ENCODE results near the gene STXBP6.
"Not testable (repeated sequence)": the region's sequence is repeated elsewhere in the genome, so short reads cannot be mapped to it uniquely, and the experiment has no call there.

The STXBP6 gene

DNA sequence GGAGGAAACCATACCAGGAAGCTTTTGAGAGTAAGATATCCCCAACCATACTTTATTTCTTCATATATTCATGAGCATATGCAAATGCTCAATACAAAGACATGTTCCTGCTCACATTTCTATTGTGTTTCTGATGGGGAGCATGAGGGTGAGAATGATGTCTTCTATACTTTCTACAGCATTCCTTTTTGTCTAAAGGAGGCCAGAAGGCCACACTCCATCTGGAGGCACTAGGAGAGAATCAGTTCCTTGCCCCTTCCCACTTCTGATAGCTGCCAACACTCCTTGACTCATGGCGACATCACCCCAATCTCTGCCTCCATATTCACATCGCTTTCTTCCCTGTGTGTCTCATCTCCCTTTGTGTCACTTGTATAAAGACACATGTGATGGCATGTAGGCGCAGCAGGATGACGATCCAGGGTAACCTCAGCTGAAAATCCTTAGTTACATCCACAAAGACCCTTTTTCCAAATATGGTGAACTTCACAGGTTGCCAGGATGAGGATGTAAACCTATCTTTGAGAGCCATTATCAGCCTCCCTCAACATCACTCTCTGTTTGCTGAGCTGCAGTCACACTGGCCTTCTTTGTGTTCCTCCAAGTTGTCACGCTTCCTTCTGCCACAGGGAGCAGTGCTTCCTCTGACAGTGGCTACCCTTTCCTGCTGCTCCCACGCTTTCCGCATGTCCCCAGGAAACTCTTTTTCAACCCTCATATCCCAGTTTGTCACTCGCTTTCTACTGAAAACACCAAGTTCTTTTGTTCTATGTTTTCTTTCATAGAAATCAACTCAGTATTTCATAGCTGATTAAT is 96.9 kb downstream of the STXBP6 start:
- no peak for DNase-seq

DNA sequence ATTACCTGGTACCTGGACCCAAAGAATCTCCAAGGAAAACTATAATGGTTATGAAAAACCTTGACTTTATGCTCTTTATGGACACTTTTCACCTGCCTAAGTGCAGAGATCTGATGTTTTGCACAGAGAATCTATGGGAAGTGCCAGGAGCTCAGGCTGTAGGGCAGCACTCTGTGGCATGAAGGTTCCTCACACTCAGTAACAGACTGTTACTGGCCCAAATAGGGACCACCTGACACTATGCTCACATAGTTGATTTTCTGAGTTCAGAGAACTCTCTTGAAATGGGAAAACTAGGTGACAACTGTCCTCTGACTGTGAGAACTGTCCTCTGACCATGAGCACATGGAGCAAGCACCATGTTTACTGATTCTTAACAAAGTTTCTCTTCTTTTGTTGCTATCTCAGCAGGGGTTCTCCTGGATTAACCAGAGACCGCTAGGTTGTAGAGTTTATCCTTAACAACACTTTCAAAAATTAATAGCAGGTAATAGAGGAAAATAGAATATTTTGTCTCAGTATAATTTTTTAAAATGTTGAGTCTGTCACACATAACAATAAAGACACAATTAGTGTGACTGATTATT is 101.6 kb downstream of the STXBP6 start:
- no peak for DNase-seq

DNA sequence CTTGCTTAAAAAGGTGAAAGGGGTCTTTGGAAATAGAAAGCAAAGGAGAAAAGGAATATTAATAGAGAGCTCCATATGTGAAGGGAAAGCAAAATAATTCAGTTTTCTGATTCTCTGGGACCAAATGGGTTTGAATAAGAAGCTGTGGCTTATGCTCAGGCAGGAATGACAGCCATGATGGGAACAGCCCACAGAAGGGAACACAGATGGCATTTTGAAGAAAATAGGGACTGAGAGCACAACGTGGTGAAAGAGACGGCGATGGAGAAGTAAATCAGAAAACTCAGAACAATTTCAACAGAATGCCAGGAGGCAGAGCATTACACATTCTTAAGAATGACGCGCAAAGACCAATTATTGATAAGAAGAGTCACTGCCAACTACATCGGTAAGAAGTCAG is 102.8 kb downstream of the STXBP6 start:
- DNase-seq = no peak

DNA sequence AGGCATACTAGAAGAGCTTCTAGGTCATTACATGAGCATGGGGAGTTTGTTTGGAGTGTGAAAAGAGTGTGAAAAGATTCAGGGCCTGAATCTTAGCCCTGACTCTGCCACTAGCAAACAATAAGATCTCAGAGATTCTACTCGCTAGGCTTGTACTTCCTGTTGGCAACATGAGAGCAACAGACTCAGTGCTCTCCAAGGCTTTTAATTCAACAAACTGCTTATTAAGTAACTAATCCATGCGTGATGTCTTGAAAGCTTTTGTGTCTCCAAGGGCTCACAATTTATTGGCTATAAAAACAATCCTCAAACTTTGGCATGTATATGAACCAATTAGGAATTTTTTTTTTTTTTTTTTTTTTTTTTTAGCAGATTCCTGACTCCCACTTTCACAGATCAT is 105.1 kb downstream of the STXBP6 start:
- DNase-seq = no peak

DNA sequence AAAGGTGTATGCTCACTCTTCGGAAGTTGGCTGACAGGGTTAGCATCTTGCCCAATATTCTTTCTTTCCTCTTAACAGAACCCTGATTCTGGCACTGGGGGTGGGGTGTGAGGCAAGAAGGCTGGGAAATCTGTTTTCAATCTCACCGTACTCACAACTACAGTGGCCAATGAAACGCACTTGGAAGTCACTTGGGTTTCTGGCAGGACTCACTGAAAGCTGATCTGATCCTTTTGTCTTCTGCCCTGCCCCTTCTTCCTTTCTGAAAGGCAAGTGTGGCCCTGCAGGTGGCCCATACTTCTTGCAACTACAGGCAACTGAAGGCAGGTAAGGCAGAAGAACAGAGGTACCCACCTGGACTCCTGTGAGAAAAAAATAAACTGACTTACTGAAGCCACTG is 106.9 kb downstream of the STXBP6 start:
- DNase-seq = peak; percentile 53

DNA sequence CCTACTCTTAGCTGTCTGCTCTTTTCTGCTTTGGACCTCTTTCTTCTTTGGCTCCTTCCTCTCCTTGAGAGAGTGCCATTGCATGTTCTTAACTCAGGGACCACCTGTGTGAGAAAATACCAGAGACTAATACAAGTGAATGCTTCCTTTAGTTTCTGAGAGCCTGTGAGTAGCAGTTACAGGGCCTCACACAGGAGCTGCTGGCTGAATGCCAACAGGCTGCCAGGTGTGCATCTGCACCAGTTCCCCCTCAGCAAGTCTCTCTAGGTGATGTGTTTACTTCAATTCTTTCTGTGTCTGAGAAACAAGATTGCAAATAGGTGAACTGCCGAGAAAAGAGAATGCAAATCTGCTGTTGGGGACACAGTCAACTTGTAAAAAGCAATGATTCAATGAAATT is 108.2 kb downstream of the STXBP6 start:
- DNase-seq = no peak

DNA sequence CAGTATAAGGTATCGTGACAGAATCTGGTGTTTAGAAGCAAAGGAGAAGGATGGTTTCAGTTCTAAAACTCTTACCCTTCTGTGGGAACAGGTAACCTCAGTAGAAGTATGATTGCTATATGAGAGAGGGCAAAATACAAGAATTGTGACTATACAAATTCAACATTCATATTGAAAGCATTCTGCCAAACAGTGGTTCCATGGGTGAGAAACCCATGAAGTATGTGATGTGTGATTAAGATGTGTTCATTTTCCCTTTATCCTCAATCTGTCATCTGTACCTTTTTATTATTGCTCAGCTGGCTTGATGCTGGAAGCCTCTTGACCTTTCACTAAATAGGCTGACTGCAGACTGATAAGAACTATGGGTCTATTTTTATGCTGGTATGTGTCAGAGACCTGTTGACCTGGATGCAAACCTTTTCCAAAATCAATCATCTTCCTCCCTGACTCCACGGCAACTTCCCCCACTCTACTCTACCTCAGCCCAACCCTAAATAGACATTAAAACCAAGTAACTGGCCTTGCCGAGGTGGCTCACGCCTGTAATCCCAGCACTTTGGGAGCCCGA is 109.6 kb downstream of the STXBP6 start:
- no peak for DNase-seq

DNA sequence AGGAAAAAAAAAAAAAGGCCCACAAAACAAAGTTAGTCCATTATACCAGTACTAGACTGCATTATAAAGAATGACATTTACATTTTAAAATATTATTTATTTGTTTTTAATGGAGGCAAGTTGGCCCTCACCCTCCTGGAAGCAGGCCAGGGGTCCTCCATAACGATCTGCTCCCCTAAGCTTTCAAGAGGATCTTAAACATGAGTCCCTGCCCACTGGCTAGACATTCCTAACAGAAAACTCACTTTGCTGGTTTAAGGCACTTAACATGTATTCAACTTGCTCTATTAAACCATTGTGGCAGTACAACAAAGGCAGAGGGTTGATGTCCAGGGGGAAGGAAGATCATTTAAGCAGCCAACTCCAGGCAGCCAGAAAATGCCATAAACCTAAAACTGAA is 111.4 kb downstream of the STXBP6 start:
- peak; percentile 34 for DNase-seq

DNA sequence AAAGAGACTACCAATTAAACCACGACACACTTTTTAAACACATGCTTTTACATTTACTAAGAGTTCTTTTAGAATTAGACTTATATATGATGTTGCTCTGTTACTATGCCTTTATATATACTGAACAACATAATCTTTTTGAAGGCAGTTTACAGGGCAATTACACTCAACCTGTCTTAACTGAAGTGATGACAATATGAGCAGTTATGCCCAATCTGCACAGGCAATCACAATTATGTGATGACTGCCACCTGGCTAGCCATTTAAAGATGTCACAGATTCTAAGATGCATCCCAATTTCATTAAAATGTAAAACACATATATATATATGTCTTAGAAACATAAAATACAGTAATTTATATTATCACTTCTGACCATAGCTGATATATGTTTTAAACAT is 112.6 kb downstream of the STXBP6 start:
- DNase-seq = no peak

DNA sequence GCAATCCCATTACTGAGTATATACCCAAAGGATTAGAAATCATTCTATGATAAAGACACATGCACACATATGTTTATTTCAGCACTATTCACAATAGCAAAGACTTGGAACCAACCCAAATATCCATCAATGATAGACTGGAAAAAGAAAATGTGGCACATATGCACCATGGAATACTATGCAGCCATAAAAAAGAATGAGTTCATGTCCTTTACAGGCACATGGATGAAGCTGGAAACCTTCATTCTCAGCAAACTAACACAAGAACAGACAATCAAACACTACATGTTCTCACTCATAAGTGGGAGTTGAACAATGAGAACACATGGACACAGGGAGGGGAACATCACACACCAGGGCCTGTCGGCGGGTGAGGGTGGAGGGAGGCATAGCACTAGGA is 113.2 kb downstream of the STXBP6 start:
- not testable (repeated sequence) for DNase-seq

DNA sequence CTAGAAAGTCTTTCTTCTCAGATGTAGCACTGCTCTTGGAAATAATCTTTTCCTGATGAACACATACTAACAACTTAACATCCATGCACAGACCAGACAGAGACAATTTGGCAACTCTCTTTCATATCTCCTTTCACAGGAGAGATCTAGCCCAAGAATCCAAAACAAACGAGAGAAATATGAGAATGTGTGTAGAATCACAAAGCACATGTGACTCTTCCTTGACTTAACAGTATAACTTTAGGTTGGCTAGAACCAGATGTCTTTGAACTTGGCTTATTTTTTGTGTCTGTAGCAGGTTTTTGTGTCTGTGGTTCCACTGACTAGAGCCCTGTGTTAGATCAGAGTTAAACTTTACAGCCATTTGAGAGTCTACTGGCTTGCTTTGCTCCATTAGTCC is 114.2 kb downstream of the STXBP6 start:
- DNase-seq = peak; percentile 25

DNA sequence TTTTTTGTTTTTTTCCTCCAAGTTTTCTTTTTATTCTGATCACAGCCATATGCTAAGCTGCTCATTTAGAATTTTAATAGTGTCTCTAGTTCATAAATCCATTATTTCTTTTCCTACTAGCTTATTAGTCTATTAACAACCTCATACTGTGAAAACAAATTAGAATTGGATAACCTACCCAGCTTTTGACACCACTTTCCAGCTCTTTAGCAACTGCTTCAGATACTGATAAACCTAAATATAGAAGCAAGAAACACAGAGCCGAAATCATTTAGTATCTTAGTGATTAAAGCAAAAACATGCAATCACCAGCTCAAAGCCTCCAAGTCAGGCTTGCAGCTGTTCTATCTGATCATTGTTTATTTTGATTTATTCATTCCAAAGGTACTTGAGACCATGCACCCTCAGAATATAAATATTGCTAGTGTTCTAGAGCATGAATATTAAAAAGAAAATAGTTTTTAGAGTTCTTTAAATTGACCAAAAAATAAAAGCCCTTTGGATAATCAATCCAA is 121.5 kb downstream of the STXBP6 start:
- DNase-seq = no peak

DNA sequence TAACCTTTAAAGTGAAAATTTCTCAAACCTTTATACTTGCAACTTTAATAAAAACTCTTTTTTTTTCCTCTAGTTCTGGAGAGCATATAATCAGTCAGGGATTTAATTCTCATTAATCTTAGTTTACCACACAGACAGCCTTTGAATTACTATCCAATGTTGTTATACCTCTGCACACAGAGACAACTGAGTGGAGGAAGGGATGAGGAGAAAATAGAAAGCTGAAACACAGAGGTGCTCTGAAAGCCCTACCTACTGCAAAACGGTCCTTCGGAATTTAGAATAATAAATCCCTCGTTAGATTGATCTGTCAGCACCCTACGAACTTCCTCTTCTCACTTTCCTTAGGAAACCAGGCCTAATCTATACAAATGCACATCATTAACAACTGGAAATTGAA is 122.1 kb downstream of the STXBP6 start:
- DNase-seq = no peak

DNA sequence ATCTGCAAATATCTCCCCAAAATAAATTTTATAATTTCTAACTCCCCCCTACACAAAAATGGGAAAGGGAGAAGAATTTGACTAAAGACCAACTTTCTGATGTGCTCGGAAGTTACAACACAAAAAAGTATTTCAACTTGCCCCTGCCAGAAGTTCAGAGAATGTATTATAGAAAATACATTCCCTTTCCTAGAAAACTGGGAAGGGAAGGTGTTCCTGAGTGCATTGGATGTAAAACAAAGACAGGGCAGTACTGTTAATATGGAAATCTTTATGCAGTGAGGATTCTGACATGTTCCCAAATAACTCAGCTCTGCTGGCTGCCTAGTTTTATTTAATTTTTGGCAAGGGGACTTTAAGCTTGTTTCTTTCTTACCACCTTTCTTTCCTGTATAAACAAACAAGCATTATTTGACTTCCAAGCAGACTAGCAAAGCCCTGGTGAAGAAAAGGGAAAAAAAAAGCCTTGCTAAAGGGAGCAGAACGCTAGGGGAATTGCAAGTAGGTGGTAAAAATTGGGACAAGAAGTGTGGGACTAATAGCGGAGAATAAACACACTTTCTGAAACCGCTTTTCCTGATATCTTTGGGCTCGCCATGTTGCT is 124.1 kb downstream of the STXBP6 start:
- DNase-seq = no peak

DNA sequence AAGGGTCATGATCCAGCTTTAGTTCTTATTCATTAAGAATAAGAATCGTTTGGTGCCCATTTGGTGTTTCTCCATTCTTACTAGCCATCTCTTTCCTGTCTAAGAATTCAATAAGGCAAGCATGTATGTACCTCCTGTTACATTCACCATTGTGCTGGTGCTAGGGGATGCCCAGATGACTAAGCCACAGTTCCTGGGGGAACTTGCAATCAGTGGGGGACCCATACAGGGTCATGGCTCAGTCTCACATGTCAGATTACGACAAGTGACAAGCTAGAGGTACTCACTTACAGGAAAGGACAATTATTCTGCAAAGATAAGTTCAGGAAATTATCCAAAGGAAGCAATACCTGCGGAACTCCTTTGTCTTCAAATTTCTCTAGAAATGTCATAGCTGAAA is 125.4 kb downstream of the STXBP6 start:
- no peak for DNase-seq

DNA sequence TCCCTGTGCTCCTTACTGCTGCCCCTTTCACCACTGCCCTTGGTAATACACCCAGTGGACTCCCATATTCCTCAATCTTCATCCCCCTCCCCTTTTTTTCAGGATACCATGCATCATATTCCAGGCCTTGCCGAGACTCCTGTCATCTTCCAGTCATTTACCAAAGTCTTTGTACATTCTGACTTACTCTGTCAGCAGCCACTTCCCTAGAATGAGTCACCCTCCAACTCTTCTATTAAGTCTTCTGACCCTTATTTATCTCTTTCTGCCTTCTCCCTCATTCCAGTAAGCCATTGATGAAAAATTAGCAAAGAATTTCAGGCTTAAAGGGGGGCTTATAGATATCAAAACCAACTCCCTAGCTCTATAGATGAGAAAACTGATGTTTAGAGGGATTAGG is 128.0 kb downstream of the STXBP6 start:
- DNase-seq = peak; percentile 68

DNA sequence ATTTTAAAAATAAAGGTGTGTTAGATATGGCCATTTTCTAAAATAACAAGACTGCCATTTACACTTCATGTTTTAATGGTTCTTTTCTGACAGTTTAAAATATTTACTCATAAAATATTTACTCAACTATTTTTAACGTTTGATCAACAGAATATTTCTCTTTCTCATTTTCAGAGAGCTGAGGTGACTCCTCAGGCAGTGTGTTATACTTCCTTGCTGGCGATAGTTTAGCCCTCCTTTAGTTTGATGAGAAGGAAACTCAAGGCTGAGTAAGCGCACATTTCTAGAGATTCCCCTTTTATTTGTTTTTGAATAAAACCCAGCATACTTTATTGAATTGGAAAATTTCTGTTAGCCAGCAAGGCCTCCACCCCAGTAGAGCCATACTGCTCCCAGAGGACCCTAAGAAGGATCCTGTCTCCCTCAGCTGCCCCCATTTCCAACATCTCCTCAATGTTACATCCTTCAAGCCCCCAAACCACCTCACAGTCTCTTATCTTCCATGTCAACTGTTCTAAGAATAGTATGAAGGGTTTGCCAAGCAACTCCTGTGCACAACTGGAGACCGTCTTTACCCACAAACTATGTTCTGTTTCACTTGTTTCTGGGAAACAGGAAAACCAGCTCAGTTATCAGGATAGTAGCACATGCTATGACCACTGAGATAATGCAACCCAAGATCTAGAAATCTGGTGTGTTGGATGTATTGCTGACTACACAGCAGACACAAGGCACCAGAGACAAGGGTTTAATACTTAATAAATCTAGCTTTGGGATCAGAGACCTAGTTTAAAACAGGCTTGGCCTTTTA is 129.5 kb downstream of the STXBP6 start:
- no peak for DNase-seq

DNA sequence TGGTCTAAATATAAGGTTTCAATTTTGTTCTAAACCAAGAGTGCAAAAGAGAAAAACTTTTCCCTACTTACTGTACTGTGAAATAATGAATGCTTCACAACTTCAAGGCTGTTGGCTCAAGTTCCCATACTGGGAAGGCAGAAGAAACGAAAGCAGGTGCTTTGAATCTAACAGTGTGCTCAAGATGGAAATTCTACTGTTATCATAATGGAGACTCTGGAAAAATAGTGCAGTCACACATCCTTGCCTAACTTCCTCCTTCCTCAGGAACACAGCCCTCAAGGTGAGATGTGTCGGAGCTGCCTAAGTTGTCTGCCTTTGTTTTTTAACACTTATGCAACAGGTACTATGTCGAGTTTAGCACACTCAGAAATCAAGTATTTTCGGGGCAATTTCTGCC is 131.1 kb downstream of the STXBP6 start:
- DNase-seq = no peak

DNA sequence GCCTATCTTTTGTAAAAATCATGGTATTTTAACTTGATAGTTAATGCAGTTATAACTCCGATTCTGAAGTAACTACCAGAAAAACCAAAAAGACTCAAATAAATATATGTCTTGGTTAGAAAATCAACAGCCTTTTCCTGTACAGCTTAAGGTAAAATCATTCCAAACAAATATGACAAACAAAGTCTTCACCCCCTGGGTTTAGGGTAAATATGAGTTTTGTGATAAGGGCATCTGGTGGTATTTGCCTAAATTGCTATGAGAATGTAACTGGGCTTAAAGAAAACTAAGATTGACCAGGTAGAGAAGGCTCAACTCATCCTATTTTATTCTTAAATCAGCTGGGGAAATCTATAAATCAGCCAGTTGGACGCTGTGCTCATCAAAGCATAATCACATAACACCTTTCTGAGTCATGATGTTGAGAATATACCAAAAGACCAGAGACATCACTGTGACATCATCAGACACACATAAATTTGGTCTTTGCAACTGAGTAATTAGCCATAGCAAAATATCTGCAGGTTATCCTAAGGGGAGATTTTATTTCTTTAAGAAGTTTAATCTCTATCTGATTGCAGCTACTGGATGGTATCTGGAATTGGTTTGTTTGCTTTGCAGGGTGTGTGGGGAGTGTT is 133.9 kb downstream of the STXBP6 start:
- DNase-seq = no peak

DNA sequence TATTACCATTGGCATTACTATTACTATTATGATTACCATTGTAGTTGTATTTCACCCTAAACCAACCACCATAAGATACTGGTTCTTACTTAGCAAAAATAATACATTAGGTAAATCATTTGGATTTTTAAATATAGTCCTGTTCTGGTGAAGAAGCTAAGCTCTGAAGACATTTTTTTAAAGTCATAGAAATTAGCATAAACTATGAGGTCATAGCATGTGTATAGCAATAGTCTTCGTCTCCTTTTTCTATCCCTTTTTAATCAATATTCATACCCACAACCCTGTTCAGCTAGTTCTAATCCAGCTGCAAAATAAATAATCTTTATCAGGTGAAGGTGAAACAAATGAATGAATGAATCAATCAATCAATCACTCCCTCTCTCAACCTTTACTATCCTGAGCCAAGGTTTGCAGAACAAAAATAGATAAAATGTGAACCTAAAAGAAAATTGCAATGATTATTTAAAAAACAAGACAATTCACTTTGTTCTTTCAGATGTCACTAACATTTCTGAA is 134.5 kb downstream of the STXBP6 start:
- DNase-seq = no peak

DNA sequence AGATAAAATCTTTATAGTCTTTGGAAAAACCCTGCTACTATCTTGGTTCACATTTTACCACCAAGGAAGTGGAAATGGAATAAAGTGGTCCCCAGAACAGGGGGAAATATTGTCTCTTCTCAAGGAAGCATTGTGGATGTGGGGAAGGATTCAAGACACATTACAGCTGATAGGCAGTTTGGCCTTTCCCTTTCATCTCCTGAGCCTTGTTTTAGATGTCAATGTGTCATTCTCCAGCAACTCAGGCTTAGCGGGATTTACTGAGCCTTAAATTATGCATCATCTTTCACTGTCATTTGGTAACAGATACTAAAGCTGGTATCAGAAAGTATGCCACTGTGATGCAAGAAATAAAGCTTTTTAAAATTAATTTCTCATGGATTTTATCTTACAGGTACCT is 136.2 kb downstream of the STXBP6 start:
- DNase-seq = no peak

DNA sequence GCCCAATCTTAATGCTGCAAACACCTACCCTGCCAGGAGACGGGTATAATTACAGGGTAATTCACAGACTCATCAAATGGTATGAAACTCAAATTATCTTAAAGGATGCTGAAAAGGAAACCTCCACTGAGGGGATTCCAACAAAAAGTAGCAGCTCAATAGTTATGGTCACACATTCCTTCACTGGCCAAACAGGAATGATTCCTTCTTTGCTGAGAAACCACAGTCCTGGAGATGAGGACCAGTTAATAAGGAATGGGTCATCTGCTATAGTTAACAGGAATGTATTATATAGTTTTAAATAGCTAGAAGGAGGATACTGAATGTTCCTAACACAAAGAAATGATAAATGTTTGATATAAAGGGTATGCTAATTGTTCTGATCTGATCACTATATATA is 136.9 kb downstream of the STXBP6 start:
- peak; percentile 60 for DNase-seq
